ENCODE data around the gene RPL5. TPM values are rescaled to one million over a fixed set of nuclear protein-coding genes. Genes with fewer than 3 reads are reported as not detected.

The RPL5 gene
- total RNA-seq, 3 donors from 2014 or later (not counting 1 experiment from before 2014, with no cell fraction given) = 573 to 679 (median 647) TPM

DNA sequence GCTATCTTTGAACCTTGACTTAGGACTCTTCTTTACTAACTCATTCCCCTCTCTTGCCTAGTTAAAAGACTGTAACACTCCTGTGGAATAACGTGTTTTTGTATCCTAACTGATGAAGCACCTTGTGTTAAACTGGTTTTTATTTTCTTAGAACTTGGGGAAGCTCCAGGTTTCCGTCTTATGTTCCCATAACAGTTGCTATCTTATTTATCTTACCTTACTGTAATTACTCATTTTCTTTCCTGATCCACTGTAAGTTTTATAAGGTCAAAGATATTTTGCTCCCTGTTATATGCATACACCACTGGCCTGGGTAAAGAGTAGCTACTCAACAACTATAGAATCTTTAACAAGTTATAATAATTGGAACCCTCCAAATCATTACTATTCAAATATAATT lies 43.1 kb downstream of the RPL5 start:
- peak overlapping the region; percentile 9 to 83 for H3K27ac Mint-ChIP-seq
- no peak overlapping the region for H3K4me3 ChIP-seq (ENCODE audit: low read length)
- ATAC-seq = no peak
- H3K27me3 ChIP-seq (ENCODE audit: control insufficient read depth, insufficient read depth, low read length) = no peaks in the 10 kb centered on the region
- no peak overlapping the region for H3K27ac ChIP-seq (ENCODE audit: low read length)
- peaks cover 11% of the 10 kb centered on the region for H3K4me1 ChIP-seq (ENCODE audit: control insufficient read depth, insufficient read depth, low read length)
- H3K27me3 Mint-ChIP-seq (ENCODE audit: low read depth in 2 of 2) = no peaks in the 10 kb centered on the region
- H3K9me3 ChIP-seq (ENCODE audit: control insufficient read depth, insufficient read depth, low read length) = peaks cover 3% of the 10 kb centered on the region
- WGBS (ENCODE audit: insufficient coverage) = 100% methylated on average over 2 of the region's 2 CpGs
- peaks cover 12% of the 10 kb centered on the region for H3K36me3 ChIP-seq (ENCODE audit: control insufficient read depth, insufficient read depth, low read length)
- no peak overlapping the region for H3K4me3 Mint-ChIP-seq
- no peaks in the 10 kb centered on the region for H3K9me3 Mint-ChIP-seq
- DNase-seq = no peak
- intact Hi-C loops (cut with micrococcal nuclease) = no loop called here
- peaks cover 15 to 31% of the 10 kb centered on the region in 2 donors for H3K4me1 Mint-ChIP-seq
- no peaks in the 10 kb centered on the region for H3K36me3 Mint-ChIP-seq
- TF ChIP-seq, protein P1, sequence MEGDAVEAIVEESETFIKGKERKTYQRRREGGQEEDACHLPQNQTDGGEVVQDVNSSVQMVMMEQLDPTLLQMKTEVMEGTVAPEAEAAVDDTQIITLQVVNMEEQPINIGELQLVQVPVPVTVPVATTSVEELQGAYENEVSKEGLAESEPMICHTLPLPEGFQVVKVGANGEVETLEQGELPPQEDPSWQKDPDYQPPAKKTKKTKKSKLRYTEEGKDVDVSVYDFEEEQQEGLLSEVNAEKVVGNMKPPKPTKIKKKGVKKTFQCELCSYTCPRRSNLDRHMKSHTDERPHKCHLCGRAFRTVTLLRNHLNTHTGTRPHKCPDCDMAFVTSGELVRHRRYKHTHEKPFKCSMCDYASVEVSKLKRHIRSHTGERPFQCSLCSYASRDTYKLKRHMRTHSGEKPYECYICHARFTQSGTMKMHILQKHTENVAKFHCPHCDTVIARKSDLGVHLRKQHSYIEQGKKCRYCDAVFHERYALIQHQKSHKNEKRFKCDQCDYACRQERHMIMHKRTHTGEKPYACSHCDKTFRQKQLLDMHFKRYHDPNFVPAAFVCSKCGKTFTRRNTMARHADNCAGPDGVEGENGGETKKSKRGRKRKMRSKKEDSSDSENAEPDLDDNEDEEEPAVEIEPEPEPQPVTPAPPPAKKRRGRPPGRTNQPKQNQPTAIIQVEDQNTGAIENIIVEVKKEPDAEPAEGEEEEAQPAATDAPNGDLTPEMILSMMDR (IDR thresholded peaks at IDR 0.05) = no peak

DNA sequence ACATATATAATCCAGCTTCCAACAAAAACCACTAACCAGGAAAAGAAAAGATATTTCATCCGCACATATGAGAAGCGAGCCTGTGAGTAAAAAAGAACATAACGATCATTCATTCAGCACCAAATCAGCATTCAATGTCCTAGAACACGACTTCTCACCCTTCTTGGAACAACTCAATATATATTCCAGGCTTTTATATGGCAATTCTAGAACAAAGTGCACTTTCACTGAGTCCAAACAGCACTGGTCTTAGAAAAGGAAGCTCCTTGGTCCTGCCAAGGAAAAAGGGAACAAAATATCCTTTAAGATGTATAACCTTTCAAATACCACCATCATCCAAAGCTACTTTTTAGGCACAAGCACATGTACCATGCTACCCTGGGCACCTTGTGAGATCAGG lies 44.5 kb downstream of the RPL5 start:
- peaks cover 14% of the 10 kb centered on the region for H3K4me1 ChIP-seq (ENCODE audit: control insufficient read depth, insufficient read depth, low read length)
- intact Hi-C loops (cut with micrococcal nuclease) = no loop called here
- H3K4me3 ChIP-seq (ENCODE audit: low read length) = no peak overlapping the region
- DNase-seq (no peak), ATAC-seq (no peak)
- no peaks in the 10 kb centered on the region for H3K27me3 Mint-ChIP-seq (ENCODE audit: low read depth in 2 of 2)
- H3K9me3 Mint-ChIP-seq = no peaks in the 10 kb centered on the region
- WGBS (ENCODE audit: insufficient coverage) = 93% methylated on average over 3 of the region's 4 CpGs
- H3K36me3 ChIP-seq (ENCODE audit: control insufficient read depth, insufficient read depth, low read length) = peaks cover 12% of the 10 kb centered on the region
- H3K9me3 ChIP-seq (ENCODE audit: control insufficient read depth, insufficient read depth, low read length) = peaks cover 3% of the 10 kb centered on the region
- H3K4me1 Mint-ChIP-seq = peaks cover 16 to 35% of the 10 kb centered on the region in 2 donors
- peak overlapping the region; percentile 90 for H3K27ac Mint-ChIP-seq
- no peaks in the 10 kb centered on the region for H3K36me3 Mint-ChIP-seq
- TF ChIP-seq, protein P1 (IDR thresholded peaks at IDR 0.05) = no peak
- no peaks in the 10 kb centered on the region for H3K27me3 ChIP-seq (ENCODE audit: control insufficient read depth, insufficient read depth, low read length)
- no peak overlapping the region for H3K4me3 Mint-ChIP-seq
- no peak overlapping the region for H3K27ac ChIP-seq (ENCODE audit: low read length)

DNA sequence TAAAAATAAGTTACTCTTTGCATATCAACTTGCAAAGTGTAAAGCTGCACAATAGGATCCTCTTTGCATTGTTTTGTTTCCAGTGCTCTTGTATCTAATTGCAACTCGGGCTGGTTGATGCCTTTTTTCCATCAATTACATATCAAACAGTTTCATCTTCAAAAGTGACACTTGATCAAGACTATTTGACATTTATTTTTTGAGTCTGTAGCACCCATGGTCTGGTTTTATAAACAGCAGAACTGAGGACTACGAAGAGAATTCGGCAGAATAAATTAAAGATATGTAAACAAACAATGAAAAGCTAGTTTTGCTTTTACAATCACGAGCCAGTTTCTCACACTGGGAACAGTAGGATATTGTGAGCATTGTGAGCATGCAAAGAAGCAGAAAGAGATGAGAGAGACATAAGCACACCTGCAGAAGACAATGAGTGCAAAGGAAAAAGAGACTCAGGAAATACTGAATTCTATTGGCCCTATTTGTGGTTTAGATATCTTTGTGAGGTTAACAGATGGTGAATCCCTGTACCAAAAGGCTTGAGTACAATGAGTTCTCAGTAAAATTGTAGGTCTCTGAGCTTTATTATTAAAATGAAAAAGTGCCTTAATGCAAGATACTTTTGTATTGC lies 45.4 kb downstream of the RPL5 start:
- H3K36me3 Mint-ChIP-seq = no peaks in the 10 kb centered on the region
- no peaks in the 10 kb centered on the region for H3K9me3 Mint-ChIP-seq
- peak; percentile 45 to 60 (median 46) for ATAC-seq
- intact Hi-C loops (cut with micrococcal nuclease) = no loop called here
- H3K4me3 ChIP-seq (ENCODE audit: low read length) = no peak overlapping the region
- peak overlapping the region; percentile 79 for H3K27ac ChIP-seq (ENCODE audit: low read length)
- H3K27ac Mint-ChIP-seq = peak overlapping the region; percentile 90
- DNase-seq = peak in 1 of 2 donors; percentile 25
- peaks cover 21 to 39% of the 10 kb centered on the region in 2 donors for H3K4me1 Mint-ChIP-seq
- peak overlapping the region; percentile 81 for H3K4me3 Mint-ChIP-seq
- H3K27me3 ChIP-seq (ENCODE audit: control insufficient read depth, insufficient read depth, low read length) = no peaks in the 10 kb centered on the region
- peaks cover 3% of the 10 kb centered on the region for H3K9me3 ChIP-seq (ENCODE audit: control insufficient read depth, insufficient read depth, low read length)
- TF ChIP-seq, protein P1 (IDR thresholded peaks at IDR 0.05) = no peak
- H3K27me3 Mint-ChIP-seq (ENCODE audit: low read depth in 2 of 2) = no peaks in the 10 kb centered on the region
- peaks cover 12% of the 10 kb centered on the region for H3K36me3 ChIP-seq (ENCODE audit: control insufficient read depth, insufficient read depth, low read length)
- peaks cover 17% of the 10 kb centered on the region for H3K4me1 ChIP-seq (ENCODE audit: control insufficient read depth, insufficient read depth, low read length)
- WGBS (ENCODE audit: insufficient coverage) = 41% methylated on average over 4 of the region's 4 CpGs

DNA sequence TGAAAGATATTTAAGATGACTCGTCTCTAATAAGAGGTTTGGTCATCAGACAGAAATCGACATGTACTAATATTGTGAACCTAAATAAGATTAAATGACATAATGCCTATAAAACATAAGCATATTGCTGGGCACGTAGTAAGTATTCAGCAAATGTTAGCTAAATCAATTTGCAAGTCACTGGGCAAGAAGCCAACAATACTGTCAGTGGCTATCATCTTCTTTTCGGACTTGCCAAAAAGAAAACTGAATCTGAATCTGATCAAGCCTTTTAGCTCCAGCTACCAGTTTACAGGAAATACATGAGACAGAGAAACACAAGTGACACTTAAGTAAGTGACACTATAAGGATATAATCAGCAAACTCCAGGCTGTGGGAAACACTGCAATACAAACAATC lies 46.0 kb downstream of the RPL5 start:
- 40% methylated on average over 2 of the region's 4 CpGs for WGBS (ENCODE audit: insufficient coverage)
- peak in 1 of 2 donors; percentile 52 for DNase-seq
- Mint-ChIP-seq H3K9me3 (no peaks in the 10 kb centered on the region), H3K27ac (peak overlapping the region; percentile 90), H3K36me3 (no peaks in the 10 kb centered on the region), H3K27me3 (ENCODE audit: low read depth in 2 of 2) (no peaks in the 10 kb centered on the region), H3K4me3 (peak overlapping the region; percentile 81), H3K4me1 (peaks cover 26 to 45% of the 10 kb centered on the region in 2 donors)
- Histone ChIP-seq H3K4me3 (ENCODE audit: low read length) (peak overlapping the region; percentile 8), H3K27ac (ENCODE audit: low read length) (peak overlapping the region; percentile 79), H3K4me1 (ENCODE audit: control insufficient read depth, insufficient read depth, low read length) (peaks cover 22% of the 10 kb centered on the region), H3K27me3 (ENCODE audit: control insufficient read depth, insufficient read depth, low read length) (no peaks in the 10 kb centered on the region), H3K36me3 (ENCODE audit: control insufficient read depth, insufficient read depth, low read length) (peaks cover 12% of the 10 kb centered on the region), H3K9me3 (ENCODE audit: control insufficient read depth, insufficient read depth, low read length) (peaks cover 2% of the 10 kb centered on the region)
- ATAC-seq = peak; percentile 59 to 82 (median 64)
- TF ChIP-seq, protein P1 (IDR thresholded peaks at IDR 0.05) = no peak
- intact Hi-C loops (cut with micrococcal nuclease) = no loop called here

All from natural killer cell (primary cell).